Measurements from ENCODE around the gene PRM1.

DNA sequence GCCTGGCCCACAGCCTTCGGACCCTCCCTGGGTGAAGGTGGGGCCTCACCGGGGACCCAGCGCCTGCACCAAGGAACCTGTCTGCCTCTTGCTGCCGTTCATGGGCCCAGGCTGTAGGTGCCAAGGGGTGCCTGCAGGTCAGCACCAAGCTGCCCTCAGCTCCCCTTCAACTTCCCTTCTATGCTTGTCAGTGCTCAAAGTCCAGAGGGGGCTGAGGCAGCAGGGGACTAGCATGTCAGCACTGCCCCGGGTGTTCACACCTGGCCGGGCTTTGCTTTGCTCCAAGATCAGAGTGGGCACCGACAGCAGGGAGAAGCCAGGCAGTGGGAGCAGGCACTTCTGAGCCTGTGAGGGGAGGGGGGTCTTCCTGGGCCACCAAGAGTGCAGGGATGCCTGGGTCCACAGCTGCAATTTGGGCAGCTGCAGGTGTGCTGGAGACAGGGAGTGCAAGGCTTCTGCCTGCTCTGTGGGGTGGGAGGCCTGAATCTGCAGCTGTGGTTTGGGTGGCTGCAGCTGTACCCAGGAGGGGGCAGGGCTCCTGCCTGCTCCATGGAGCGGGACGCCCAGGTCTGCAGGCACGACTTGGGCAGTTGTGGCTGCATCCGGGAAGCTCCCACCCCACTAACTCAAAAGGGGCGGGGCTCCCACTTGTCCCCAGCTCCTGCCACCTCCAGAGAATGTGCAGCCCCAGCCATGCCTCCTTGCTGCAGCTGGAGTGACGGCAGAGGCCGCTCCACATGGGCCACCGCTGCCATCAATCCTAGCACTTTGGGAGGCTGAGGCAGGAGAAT is 27.6 kb upstream of the PRM1 start:
- TF ChIP-seq EZH2 (IDR thresholded peaks at IDR 0.05; ENCODE audit: insufficient read depth, poor library complexity, severe bottlenecking) (no peak), EZH2phosphoT487 (IDR thresholded peaks at IDR 0.05; ENCODE audit: insufficient read depth, low read depth) (no peak)
